Smooth muscle cell (in vitro differentiated cells): Measurements from ENCODE around the gene SPI1. TPM values are rescaled to one million over a fixed set of nuclear protein-coding genes. Genes with fewer than 3 reads are reported as not detected.

ENCODE experiments used
- DNase-seq: peaks from one replicate; lab custom pipeline; 2025; ENCODE audit not compliant: unreplicated experiment; lab: John Stamatoyannopoulos, UW
- H2AFZ ChIP-seq: fragments of 200-600 bp; sonication (generic); 2 replicates; pipeline ENCODE4 v1.6.0; 2016; ENCODE audit warnings: antibody characterized with exemption, low read depth, mild to moderate bottlenecking
- H3F3A ChIP-seq: fragments of 200-600 bp; sonication (generic); 2 replicates; pipeline ENCODE4 v1.6.0; 2017; ENCODE audit warnings: antibody characterized with exemption, low read depth
- H3K27ac ChIP-seq: fragments of 200-600 bp; sonication (generic); 2 replicates; pipeline ENCODE4 v1.5.1; 2016; ENCODE audit warnings: low read depth, mild to moderate bottlenecking
- H3K27me3 ChIP-seq: fragments of 200-600 bp; sonication (generic); 2 replicates; pipeline ENCODE4 v1.6.1; 2016; ENCODE audit warnings: low read depth, mild to moderate bottlenecking
- H3K36me3 ChIP-seq: fragments of 200-600 bp; sonication (generic); 2 replicates; pipeline ENCODE4 v1.5.1; 2016; ENCODE audit warnings: low read depth
- H3K4me1 ChIP-seq: fragments of 200-600 bp; sonication (generic); 2 replicates; pipeline ENCODE4 v1.5.1; 2016; ENCODE audit warnings: low read depth
- H3K4me2 ChIP-seq: fragments of 200-600 bp; sonication (generic); 2 replicates; pipeline ENCODE4 v1.6.0; 2016; ENCODE audit warnings: mild to moderate bottlenecking
- H3K4me3 ChIP-seq: fragments of 200-600 bp; sonication (generic); 2 replicates; pipeline ENCODE4 v1.5.1; 2016; ENCODE audit warnings: mild to moderate bottlenecking
- H3K79me2 ChIP-seq: fragments of 200-600 bp; sonication (generic); 2 replicates; pipeline ENCODE4 v1.6.0; 2016; ENCODE audit warnings: low read depth, mild to moderate bottlenecking
- H3K9ac ChIP-seq: fragments of 200-600 bp; sonication (generic); 2 replicates; pipeline ENCODE4 v1.6.0; 2016; ENCODE audit warnings: low read depth
- H3K9me3 ChIP-seq: fragments of 200-600 bp; sonication (generic); replicated peaks from 2 replicates; pipeline ENCODE4 v1.5.1; 2016; ENCODE audit warnings: low read depth
- H4K20me1 ChIP-seq: fragments of 200-600 bp; sonication (generic); 2 replicates; pipeline ENCODE4 v1.6.0; 2016; ENCODE audit warnings: low read depth
- WGBS: methylation state at CpG from one replicate; pipeline ENCODE4 v1.1.7; 2016; ENCODE audit warnings: low lambda C conversion rate; 5-methylcytosine and 5-hydroxymethylcytosine counted together
- polyA plus RNA-seq: library from polyadenylated mRNA; unstranded; fragments of >200 nt; fragmentation: Nextera tagmentation; extraction: Ambion mirVana; gene quantifications from 2 replicates; pipeline ENCODE4 v1.2.1, GENCODE V29; 2016
- total RNA-seq: library from RNA; depleted of rRNA; stranded (reverse); fragments of >200 nt; gene quantifications from 2 replicates; pipeline ENCODE4 v1.2.3, GENCODE V29; 2014
- TF ChIP-seq, protein P1 (sequence below): fragments of 200-600 bp; sonication (generic); IDR thresholded peaks from 2 replicates; pipeline ENCODE4 v1.5.1; 2017; ENCODE audit warnings: borderline replicate concordance, mild to moderate bottlenecking, antibody characterized with exemption; ENCODE audit not compliant: insufficient read depth, poor library complexity, severe bottlenecking

SPI1 gene
- total and polyA plus RNA-seq, 2 experiments from 2014 or later, result not detected

DNA sequence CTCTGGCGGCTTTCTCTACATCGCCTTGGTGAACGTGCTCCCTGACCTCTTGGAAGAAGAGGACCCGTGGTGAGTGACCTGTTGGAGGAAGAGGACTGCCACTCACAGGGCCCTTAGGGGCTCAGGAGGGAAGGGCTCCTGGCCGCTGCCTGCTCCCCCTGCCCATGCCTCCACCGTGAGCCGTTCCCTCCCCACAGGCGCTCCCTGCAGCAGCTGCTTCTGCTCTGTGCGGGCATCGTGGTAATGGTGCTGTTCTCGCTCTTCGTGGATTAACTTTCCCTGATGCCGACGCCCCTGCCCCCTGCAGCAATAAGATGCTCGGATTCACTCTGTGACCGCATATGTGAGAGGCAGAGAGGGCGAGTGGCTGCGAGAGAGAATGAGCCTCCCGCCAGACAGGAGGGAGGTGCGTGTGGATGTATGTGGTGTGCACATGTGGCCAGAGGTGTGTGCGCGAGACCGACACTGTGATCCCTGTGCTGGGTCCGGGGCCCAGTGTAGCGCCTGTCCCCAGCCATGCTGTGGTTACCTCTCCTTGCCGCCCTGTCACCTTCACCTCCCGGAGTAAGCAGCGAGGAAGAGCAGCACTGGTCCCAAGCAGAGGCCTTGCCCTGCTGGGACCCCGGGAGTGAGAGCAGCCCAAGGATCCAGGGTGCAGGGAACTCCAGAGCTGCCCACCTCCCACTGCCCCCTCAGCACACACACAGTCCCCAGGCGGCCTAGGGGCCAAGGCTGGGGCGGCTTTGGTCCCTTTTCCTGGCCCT, 36.9 kb upstream of the SPI1 start:
- DNase-seq, result no peak
- 90% methylated on average over 29 of the region's 31 CpGs for WGBS
- H3K79me2 ChIP-seq, result peaks cover 20% of the 10 kb centered on the region
- peaks cover 19% of the 10 kb centered on the region for H4K20me1 ChIP-seq
- peaks cover 7% of the 10 kb centered on the region for H3K4me1 ChIP-seq
- H3K36me3 ChIP-seq, result no peaks in the 10 kb centered on the region
- peak overlapping the region; percentile 81 for H3K27ac ChIP-seq
- no peak overlapping the region for H2AFZ ChIP-seq
- no peaks in the 10 kb centered on the region for H3K9me3 ChIP-seq
- H3K4me3 ChIP-seq, result no peak overlapping the region
- H3F3A ChIP-seq, result peaks cover 31% of the 10 kb centered on the region
- TF ChIP-seq, protein P1, sequence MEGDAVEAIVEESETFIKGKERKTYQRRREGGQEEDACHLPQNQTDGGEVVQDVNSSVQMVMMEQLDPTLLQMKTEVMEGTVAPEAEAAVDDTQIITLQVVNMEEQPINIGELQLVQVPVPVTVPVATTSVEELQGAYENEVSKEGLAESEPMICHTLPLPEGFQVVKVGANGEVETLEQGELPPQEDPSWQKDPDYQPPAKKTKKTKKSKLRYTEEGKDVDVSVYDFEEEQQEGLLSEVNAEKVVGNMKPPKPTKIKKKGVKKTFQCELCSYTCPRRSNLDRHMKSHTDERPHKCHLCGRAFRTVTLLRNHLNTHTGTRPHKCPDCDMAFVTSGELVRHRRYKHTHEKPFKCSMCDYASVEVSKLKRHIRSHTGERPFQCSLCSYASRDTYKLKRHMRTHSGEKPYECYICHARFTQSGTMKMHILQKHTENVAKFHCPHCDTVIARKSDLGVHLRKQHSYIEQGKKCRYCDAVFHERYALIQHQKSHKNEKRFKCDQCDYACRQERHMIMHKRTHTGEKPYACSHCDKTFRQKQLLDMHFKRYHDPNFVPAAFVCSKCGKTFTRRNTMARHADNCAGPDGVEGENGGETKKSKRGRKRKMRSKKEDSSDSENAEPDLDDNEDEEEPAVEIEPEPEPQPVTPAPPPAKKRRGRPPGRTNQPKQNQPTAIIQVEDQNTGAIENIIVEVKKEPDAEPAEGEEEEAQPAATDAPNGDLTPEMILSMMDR, result no peak
- H3K4me2 ChIP-seq, result peak overlapping the region; percentile 58
- H3K9ac ChIP-seq, result peak overlapping the region; percentile 18
- H3K27me3 ChIP-seq, result no peaks in the 10 kb centered on the region

DNA sequence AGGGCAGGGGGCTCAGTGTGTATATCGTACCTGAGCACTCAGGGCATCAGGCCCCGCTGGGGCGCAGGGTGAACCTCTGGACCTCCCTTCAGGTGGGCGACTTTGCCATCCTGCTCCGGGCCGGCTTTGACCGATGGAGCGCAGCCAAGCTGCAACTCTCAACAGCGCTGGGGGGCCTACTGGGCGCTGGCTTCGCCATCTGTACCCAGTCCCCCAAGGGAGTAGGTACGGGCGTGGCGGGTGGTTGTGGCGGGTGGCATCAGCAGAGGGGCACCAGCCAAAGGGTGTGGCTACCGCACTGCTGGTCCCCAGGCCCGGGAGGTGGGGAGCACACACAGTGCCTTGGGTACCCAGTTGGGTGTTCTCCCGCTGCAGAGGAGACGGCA, 36.3 kb upstream of the SPI1 start:
- H3K9me3 ChIP-seq, result no peaks in the 10 kb centered on the region
- H3K79me2 ChIP-seq, result peaks cover 26% of the 10 kb centered on the region
- peaks cover 25% of the 10 kb centered on the region for H4K20me1 ChIP-seq
- DNase-seq, result no peak
- no peak overlapping the region for H3K4me2 ChIP-seq
- H3K27me3 ChIP-seq, result no peaks in the 10 kb centered on the region
- no peak overlapping the region for H3K4me3 ChIP-seq
- peaks cover 31% of the 10 kb centered on the region for H3F3A ChIP-seq
- TF ChIP-seq, protein P1, result no peak
- 90% methylated on average over 16 of the region's 19 CpGs for WGBS
- no peaks in the 10 kb centered on the region for H3K36me3 ChIP-seq
- peaks cover 11% of the 10 kb centered on the region for H3K4me1 ChIP-seq
- no peak overlapping the region for H2AFZ ChIP-seq
- H3K27ac ChIP-seq, result peak overlapping the region; percentile 81
- H3K9ac ChIP-seq, result no peak overlapping the region

DNA sequence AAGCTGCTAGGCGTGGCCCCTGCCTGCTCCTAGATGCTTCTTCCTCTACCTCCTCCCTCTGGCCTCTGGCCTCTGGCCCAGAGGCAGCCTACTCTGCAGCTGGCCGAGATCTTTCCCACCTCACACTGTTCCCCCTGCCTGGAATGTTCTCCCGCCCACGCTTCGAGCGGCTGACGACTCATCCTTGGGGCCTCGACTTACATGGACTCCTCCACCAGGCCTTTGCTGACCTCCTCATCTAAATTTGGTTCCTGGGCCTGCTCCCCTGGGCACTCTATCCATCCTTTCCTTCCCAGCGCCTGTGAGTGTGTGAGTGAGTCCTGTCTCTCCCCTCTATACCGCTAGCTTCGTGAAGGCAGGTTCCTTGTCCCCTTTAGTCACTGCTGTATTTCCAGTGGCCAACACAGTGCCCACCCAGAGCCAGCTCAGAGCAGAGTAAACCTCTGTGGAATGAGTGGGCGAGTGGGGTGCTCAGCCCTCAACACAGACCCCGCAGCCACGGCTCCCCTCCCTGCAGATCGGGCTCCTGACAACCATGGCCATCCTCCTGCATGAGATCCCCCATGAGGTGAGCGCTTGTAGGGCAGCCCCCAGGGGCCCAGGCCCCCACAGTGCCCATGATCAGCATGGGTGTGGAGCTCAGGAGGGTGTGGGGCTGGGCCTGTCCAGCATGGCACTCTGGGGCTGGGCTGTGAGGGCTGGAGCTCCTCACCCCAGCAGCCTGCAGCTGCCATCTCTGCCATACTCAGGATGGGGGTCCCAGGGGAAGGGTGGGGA, 35.7 kb upstream of the SPI1 start:
- H3K27me3 ChIP-seq, result no peaks in the 10 kb centered on the region
- TF ChIP-seq, protein P1, result no peak
- peaks cover 31% of the 10 kb centered on the region for H3F3A ChIP-seq
- peaks cover 30% of the 10 kb centered on the region for H4K20me1 ChIP-seq
- H3K4me3 ChIP-seq, result no peak overlapping the region
- H3K27ac ChIP-seq, result peak overlapping the region; percentile 69
- H3K9me3 ChIP-seq, result no peaks in the 10 kb centered on the region
- peaks cover 31% of the 10 kb centered on the region for H3K79me2 ChIP-seq
- peak overlapping the region; percentile 64 for H3K4me2 ChIP-seq
- no peak overlapping the region for H3K9ac ChIP-seq
- H3K4me1 ChIP-seq, result peaks cover 17% of the 10 kb centered on the region
- H3K36me3 ChIP-seq, result no peaks in the 10 kb centered on the region
- DNase-seq, result no peak
- H2AFZ ChIP-seq, result no peak overlapping the region
- 56% methylated on average over 16 of the region's 16 CpGs for WGBS
